ENCODE data around the gene ZGPAT.
"Not testable (repeated sequence)": the region's sequence is repeated elsewhere in the genome, so short reads cannot be mapped to it uniquely, and the experiment has no call there.

ZGPAT gene

DNA sequence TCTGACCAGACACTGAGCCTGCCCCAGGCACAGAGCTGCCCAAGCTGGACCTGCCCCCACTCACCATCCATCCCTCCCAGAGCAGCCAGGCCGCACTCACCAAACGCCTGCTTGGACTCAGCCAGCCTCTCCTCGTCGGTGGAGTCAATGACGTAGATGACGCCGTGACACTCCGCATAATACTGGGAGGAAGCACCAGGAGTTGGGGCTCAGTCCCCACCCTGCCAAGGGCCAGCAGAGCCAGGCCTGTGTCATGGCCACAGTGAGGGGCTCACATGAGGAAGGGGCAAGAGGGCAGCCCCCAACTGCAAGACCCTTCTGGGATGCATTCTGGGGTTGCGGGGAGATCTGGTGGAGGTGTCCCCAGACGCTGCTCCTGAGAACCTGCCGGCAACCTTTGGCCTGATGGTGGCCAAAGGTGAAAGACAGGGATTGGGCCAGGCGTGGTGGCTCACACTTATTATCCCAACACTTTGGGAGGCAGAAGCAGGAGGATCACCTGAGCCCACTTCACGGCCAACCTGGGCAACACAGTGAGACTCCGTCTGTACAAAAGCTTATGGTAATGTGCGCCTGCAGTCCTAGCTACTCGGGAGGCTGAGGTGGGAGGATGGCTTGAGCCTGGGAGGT, 5.7 kb upstream of the ZGPAT start:
- no peak for DNase-seq (ENCODE audit: extremely low read depth in 1 of 2, low read depth in 1 of 2)

GRCh38 chr20:63702751-63703470, 4.9 kb upstream of the ZGPAT start:
- DNase-seq (ENCODE audit: extremely low read depth in 1 of 2, low read depth in 1 of 2) = no peak

DNA sequence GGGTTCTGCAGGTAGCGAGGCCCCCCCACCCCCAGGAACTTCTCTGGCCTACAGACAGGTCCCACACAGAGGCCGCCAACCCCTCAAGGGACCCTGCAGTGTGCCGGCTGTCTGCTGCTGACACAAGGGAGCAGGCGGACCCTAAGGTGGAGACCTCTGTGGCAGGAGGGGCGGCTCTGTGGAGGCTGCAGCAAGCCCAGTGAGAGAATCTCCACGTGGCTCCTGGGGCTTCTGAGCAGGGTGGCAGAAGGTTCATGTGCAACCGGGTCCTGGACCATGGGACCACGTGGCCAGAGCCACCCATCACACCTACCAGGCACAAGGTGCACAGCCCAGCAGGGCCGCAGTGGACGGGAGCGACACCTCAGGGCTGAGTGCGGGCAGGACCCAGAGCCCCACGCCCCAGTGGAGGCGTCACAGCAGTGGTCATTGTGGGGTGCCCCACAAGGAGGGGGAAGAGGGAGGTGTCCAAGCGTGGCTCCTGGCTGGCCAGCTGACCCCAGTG, 4.3 kb upstream of the ZGPAT start:
- no peak for DNase-seq (ENCODE audit: extremely low read depth in 1 of 2, low read depth in 1 of 2)

GRCh38 chr20:63703976-63704748, 3.7 kb upstream of the ZGPAT start:
- no peak for DNase-seq (ENCODE audit: extremely low read depth in 1 of 2, low read depth in 1 of 2)

GRCh38 chr20:63704749-63705117, 3.1 kb upstream of the ZGPAT start:
- DNase-seq (ENCODE audit: extremely low read depth in 1 of 2, low read depth in 1 of 2) = no peak

DNA sequence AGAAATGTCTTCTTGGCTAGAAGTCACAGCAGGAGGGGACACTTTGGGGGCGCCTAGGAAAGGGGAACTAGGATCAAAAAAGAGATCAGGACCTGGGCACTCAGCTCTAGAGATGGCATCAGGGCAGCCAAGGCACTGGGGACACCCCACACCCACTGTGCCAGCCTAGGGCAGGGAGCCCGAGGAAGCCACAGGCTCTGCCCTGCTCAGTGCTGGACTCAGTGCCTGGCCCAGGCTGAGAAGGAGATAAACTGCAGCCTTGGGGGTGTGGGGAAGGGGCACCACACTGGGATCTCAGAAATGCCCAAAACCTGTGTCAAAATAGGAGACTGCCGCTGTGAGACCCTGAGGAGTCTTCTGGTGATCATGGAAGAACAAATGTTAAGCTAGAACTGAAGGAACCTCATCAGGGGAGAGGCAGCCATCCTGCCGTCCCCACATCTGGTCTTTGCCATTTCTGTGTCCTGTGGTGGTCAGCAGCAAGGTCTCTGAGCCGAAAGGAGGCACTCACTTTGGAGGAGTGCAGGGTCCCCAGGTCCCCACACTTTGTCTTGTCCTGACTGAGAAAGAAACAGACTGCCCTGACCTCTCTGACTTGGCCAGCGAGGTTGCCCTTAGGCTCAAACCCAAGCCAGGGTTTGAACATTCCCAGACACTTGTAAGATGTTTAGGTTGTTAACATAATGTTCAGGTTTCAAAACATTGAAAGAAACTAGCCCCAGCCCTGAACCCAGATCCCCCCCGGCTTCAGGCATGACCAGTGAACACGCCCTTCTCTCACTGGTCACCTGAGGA, 2.4 kb upstream of the ZGPAT start:
- DNase-seq (ENCODE audit: extremely low read depth in 1 of 2, low read depth in 1 of 2) = no peak

GRCh38 chr20:63706027-63706695, 1.7 kb upstream of the ZGPAT start:
- no peak for DNase-seq (ENCODE audit: extremely low read depth in 1 of 2, low read depth in 1 of 2)

DNA sequence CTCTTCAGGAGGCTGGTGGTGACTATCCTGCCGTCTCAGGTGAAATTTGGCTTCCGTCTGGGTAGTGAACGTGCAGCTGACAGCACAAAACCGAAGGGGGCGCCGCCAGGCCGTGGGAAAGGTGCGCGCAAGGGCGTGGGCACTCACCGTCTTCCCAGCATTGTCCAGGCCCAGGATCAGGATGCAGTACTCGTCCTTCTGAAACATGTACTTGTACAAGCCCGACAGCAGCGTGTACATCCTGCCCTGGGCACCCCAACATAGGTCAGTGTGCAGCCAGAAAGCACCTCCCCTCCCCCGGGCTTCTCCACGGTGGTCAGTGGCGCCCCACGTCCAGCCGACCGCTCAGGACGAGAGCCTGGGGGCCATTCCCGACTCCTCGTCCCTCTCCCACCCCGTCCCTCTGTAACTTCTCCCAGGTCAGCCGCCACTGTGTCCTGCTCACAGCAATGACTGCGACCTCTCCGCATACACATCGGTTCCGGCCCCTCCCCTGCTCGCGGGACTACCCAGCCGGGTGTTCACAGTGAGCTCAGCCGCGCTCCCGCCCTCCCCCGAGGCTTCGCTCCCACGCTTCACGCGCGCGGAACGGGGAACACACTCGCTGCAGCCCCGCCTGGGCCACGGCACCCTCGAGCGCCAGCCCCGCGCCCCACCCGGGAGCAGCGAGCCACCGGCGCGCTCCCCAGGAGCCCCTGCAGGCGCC, 834 bp upstream of the ZGPAT start:
- DNase-seq (ENCODE audit: extremely low read depth in 1 of 2, low read depth in 1 of 2) = no peak

DNA sequence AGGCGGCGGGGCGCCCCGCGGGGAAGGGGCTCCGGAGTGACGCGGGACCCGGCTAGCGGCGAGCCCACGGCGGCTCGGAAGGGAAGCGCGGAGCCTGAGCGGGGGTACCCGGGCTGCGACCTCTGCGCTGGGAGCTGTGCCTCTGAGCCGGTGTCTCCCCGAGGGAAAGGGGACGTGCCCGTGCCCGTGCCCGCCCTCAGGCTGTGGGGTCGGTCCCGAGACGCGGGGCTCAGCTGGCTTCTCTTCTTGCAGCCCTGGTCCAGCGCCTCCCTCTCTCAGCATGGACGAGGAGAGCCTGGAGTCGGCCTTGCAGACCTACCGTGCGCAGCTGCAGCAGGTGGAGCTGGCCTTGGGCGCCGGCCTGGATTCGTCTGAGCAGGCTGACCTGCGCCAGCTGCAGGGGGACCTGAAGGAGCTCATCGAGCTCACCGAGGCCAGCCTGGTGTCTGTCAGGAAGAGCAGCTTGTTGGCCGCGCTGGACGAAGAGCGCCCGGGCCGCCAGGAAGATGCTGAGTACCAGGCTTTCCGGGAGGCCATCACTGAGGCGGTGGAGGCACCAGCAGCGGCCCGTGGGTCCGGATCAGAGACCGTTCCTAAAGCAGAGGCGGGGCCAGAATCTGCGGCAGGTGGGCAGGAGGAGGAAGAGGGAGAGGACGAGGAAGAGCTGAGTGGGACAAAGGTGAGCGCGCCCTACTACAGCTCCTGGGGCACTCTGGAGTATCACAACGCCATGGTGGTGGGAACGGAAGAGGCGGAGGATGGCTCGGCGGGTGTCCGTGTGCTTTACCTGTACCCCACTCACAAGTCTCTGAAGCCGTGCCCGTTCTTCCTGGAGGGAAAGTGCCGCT, 686 bp downstream of the ZGPAT start:
- DNase-seq (ENCODE audit: extremely low read depth in 1 of 2, low read depth in 1 of 2) = no peak

DNA sequence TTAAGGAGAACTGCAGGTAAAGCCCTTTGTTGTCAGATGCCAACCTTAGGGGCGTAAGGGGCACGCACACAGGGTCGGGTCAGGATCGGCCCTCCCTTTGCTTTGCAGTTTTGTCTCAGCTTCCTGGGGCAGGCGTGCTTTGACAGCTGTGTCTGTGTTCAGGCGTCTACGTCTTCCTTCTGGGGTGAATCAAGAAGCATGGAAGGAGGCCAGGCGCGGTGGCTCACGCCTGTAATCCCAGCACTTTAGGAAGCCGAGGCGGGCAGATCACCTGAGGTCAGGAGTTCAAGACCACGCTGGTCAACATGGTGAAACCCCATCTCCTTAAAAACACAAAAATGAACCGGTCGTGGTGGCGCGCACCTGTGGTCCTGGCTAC, 1.3 kb downstream of the ZGPAT start:
- DNase-seq (ENCODE audit: extremely low read depth in 1 of 2, low read depth in 1 of 2) = no peak

- DNase-seq (ENCODE audit: extremely low read depth in 1 of 2, low read depth in 1 of 2) = no peak
These were observed 3.3 kb downstream of the ZGPAT start for GRCh38 chr20:63711085-63711645.

DNA sequence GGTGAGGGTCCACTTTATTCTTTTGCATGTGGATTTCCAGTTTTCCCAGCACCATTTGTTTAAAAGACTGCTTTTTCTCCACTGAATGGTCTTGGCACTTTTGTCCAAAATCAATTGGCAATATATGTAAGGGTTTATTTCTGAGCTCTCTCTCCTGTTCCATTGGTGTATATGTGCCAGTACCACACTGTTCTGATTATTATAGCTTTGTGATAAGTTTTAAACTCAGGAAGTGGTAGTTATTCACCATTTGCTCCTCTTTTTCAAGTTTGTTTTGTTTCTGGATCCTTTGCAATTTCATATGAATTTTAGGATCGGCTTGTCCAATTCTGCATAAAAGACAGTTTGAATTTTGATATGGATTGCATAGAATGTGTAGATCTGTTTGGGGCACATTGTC, 4.4 kb downstream of the ZGPAT start:
- no peak for DNase-seq (ENCODE audit: extremely low read depth in 1 of 2, low read depth in 1 of 2)

DNA sequence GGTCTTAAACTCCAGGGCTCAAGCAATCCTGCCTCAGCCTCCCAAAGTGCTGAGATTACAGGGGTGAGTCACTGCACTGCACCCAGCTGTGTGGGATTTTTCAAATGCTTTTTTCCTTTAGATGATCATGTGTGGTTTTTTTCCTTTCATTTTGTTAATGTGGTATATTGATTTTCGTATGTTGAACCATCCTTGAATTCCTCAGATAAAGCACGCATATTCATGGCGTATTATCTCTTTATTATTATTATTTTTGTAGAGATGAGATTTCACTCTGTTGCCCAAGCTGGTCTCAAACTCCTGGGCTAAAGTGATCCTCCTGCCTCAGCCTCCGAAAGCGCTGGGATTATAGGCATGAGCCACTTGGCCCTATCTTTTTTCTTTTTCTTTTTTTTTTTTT, 7.0 kb downstream of the ZGPAT start:
- no peak for DNase-seq (ENCODE audit: extremely low read depth in 1 of 2, low read depth in 1 of 2)

- no peak for DNase-seq (ENCODE audit: extremely low read depth in 1 of 2, low read depth in 1 of 2)
These were observed 11.2 kb downstream of the ZGPAT start for GRCh38 chr20:63718996-63719395.

GRCh38 chr20:63722967-63723622, 15.3 kb downstream of the ZGPAT start:
- not testable (repeated sequence) for DNase-seq (ENCODE audit: extremely low read depth in 1 of 2, low read depth in 1 of 2)

DNA sequence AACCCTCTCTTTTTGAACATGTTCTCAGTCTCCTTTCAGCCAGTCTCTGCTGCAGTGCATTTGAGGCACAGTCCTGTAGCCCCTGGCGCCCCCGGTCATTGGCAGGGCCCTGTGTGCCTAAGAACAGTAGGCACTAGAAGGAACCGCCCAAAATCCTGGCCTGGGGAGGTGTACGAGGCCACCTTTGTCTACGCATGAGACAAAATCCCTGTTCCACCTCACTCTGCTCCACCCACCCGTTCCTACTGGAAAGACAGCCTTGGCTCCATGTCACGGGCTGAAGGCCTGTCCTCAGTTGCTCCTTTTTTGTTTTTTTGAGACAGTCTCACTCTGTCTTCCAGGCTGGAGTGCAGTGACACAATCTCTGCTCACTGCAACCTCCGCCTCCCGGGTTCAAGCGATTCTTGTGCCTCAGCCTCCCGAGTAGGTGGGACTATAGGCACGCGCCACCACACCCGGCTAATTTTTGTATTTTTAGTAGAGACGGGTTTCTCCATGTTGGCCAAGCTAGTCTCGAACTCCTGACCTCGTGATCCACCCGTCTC, 22.4 kb downstream of the ZGPAT start:
- DNase-seq (ENCODE audit: extremely low read depth in 1 of 2, low read depth in 1 of 2) = not testable (repeated sequence)

DNA sequence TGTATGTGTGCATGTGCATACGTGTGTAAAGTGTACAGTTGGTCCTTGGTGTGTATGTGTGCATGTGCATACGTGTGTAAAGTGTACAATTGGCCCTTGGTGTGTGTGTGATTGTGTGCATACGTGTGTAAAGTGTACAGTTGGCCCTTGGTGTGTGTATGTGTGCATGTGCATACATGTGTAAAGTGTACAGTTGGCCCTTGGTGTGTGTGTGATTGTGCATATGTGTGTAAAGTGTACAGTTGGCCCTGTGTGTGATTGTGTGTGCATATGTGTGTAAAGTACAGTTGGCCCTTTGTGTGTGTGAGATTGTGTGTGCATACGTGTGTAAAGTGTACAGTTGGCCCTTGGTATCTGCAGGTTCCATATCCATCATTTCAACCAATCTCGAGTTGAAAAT, 23.6 kb downstream of the ZGPAT start:
- no peak for DNase-seq (ENCODE audit: extremely low read depth in 1 of 2, low read depth in 1 of 2)

Data from stimulated activated CD8-positive, alpha-beta memory T cell treated with anti-CD3 and anti-CD28 coated beads, Interleukin-7, amount 100 ng/mL, for 48 hours (primary cell).